SU-DHL-6 (cell line): ENCODE data around the gene TNFRSF1B.

Experiments used
- H2AFZ ChIP-seq: fragments of 200-600 bp; sonication (generic); 2 replicates; pipeline ENCODE4 v1.6.1; 2014; ENCODE audit warnings: low read depth, mild to moderate bottlenecking, moderate library complexity, mixed read lengths, antibody characterized with exemption, low read length; ENCODE audit not compliant: severe bottlenecking
- H3F3A ChIP-seq: fragments of 200-600 bp; shearing (Covaris generic); 2 replicates; pipeline ENCODE4 v1.6.0; 2016; ENCODE audit warnings: antibody characterized with exemption, mild to moderate bottlenecking; ENCODE audit not compliant: insufficient read depth
- H3K27ac ChIP-seq: fragments of 200-600 bp; sonication (generic); 2 replicates; pipeline ENCODE4 v1.5.1; 2016; ENCODE audit warnings: low read depth, mild to moderate bottlenecking, low read length, moderate library complexity, mixed read lengths
- H3K27me3 ChIP-seq: fragments of 200-600 bp; sonication (generic), shearing (Covaris generic); 2 replicates; pipeline ENCODE4 v1.6.0; 2014; ENCODE audit warnings: mild to moderate bottlenecking, low read length
- H3K36me3 ChIP-seq: fragments of 200-600 bp; sonication (generic); 2 replicates; pipeline ENCODE4 v1.6.1; 2014; ENCODE audit warnings: mild to moderate bottlenecking, low read length, mixed read lengths
- H3K4me2 ChIP-seq: fragments of 300-600, 200-600 bp; shearing (Covaris generic), sonication (generic); 2 replicates; pipeline ENCODE4 v1.6.0; 2014; ENCODE audit warnings: low read length, low read depth, mild to moderate bottlenecking; ENCODE audit not compliant: poor library complexity, severe bottlenecking
- H3K4me3 ChIP-seq: fragments of 200-600 bp; sonication (generic); 2 replicates; pipeline ENCODE4 v1.5.1; 2014; ENCODE audit warnings: antibody characterized with exemption, low read length, mild to moderate bottlenecking, mixed read lengths; ENCODE audit not compliant: insufficient read depth, poor library complexity, severe bottlenecking
- H3K79me2 ChIP-seq: fragments of 200-600 bp; sonication (generic); 2 replicates; pipeline ENCODE4 v1.6.1; 2014; ENCODE audit warnings: mild to moderate bottlenecking, low read length, moderate library complexity; ENCODE audit not compliant: insufficient read depth
- H3K9ac ChIP-seq: fragments of 200-600 bp; sonication (generic); 2 replicates; pipeline ENCODE4 v1.7.0; 2014; ENCODE audit warnings: mild to moderate bottlenecking, low read length
- H3K9me2 ChIP-seq: fragments of 200-600 bp; sonication (generic); replicated peaks from 2 replicates; pipeline ENCODE4 v1.6.1; 2014; ENCODE audit warnings: low read length; ENCODE audit not compliant: insufficient read depth
- H3K9me3 ChIP-seq: fragments of 200-600 bp; sonication (generic); 2 replicates; pipeline ENCODE4 v1.6.1; 2014; ENCODE audit warnings: low read length, mixed read lengths; ENCODE audit not compliant: insufficient read depth
- H4K20me1 ChIP-seq: fragments of 200-600 bp; sonication (generic); 2 replicates; pipeline ENCODE4 v1.6.1; 2014; ENCODE audit warnings: low read depth, mild to moderate bottlenecking, antibody characterized with exemption, low read length, moderate library complexity, mixed read lengths
- EZH2phosphoT487 ChIP-seq: fragments of 200-600 bp; sonication (generic), shearing (Covaris generic); conservative IDR thresholded peaks from 2 replicates; pipeline ENCODE4 v1.6.1; 2018; ENCODE audit warnings: mild to moderate bottlenecking, antibody characterized with exemption, low read length, moderate library complexity, mixed read lengths
- TF ChIP-seq, protein P1 (sequence below): fragments of 200-600 bp; sonication (generic); IDR thresholded peaks from one replicate; pipeline ENCODE4 v1.5.1; 2017; ENCODE audit warnings: antibody characterized with exemption, mild to moderate bottlenecking, low read length, moderate library complexity; ENCODE audit not compliant: insufficient read depth, poor library complexity, severe bottlenecking

The TNFRSF1B gene

DNA sequence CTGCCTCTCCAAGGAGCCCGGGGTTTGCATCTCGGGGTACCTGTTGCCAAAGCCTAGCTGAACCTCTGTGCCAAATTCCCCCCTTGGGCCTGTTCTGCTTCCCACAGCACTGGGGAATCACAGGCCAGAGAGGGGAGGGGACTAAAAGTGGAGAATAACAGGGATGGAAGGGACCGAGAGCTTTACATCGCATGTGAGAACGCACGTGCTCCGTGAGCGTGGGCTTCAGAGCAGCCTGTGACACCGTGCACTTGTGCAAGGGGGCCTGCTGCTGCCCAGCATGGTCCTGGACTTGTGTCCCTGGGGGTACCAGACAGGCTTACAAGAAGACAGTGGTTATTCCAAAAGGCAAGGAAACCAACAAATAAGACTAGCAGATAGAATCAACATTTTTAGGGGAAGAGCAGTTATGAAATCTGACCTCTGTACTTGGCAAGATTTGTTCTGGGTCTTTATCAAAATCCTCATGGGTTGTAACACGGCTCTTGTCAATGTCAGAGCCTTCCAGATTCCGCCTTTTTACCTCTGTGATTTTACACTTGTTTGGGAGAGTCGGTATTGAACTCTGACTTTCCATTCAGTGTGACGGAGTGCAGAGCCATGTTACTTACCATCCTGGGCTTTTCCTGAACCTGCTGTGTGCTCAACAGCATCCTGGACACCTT is 36.2 kb upstream of the TNFRSF1B start:
- no peaks in the 10 kb centered on the region for H3K79me2 ChIP-seq

DNA sequence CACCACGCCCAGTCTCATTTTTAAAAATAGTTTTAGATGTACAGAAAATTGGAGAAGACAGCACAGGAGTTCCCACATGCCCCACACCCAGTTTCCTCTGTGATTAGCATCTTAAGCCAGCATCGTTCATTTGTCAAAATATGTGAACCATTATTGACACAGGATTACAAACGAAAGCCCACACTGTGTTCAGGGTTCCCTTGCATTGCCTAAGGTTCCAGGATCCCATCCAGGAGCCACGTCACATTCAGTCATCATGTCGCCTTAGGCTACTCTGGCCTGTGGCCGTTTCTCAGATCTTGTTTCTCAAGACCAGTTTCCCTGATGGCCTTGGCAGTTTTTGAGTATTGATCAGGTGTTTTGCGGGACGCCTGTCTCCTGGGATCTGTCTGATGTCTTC is 34.7 kb upstream of the TNFRSF1B start:
- H3F3A ChIP-seq = no peaks in the 10 kb centered on the region
- no peak overlapping the region for H3K27ac ChIP-seq
- no peak overlapping the region for H3K4me2 ChIP-seq
- H3K79me2 ChIP-seq = no peaks in the 10 kb centered on the region
- H3K9me2 ChIP-seq = no peaks in the 10 kb centered on the region
- no peaks in the 10 kb centered on the region for H3K36me3 ChIP-seq
- no peaks in the 10 kb centered on the region for H3K9me3 ChIP-seq
- H2AFZ ChIP-seq = no peak overlapping the region
- no peaks in the 10 kb centered on the region for H4K20me1 ChIP-seq
- H3K9ac ChIP-seq = no peak overlapping the region
- H3K27me3 ChIP-seq = no peaks in the 10 kb centered on the region
- TF ChIP-seq EZH2phosphoT487 = no peak
- TF ChIP-seq, protein P1, sequence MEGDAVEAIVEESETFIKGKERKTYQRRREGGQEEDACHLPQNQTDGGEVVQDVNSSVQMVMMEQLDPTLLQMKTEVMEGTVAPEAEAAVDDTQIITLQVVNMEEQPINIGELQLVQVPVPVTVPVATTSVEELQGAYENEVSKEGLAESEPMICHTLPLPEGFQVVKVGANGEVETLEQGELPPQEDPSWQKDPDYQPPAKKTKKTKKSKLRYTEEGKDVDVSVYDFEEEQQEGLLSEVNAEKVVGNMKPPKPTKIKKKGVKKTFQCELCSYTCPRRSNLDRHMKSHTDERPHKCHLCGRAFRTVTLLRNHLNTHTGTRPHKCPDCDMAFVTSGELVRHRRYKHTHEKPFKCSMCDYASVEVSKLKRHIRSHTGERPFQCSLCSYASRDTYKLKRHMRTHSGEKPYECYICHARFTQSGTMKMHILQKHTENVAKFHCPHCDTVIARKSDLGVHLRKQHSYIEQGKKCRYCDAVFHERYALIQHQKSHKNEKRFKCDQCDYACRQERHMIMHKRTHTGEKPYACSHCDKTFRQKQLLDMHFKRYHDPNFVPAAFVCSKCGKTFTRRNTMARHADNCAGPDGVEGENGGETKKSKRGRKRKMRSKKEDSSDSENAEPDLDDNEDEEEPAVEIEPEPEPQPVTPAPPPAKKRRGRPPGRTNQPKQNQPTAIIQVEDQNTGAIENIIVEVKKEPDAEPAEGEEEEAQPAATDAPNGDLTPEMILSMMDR = no peak
- H3K4me3 ChIP-seq = no peak overlapping the region

More for the DNA sequence above, 36.2 kb upstream of the TNFRSF1B start:
- no peaks in the 10 kb centered on the region for H3K36me3 ChIP-seq
- TF ChIP-seq EZH2phosphoT487 = no peak
- TF ChIP-seq, protein P1 = no peak
- no peak overlapping the region for H2AFZ ChIP-seq
- no peak overlapping the region for H3K4me3 ChIP-seq
- no peak overlapping the region for H3K4me2 ChIP-seq
- H3F3A ChIP-seq = no peaks in the 10 kb centered on the region
- H3K27me3 ChIP-seq = no peaks in the 10 kb centered on the region
- no peaks in the 10 kb centered on the region for H4K20me1 ChIP-seq
- H3K27ac ChIP-seq = no peak overlapping the region
- H3K9me2 ChIP-seq = no peaks in the 10 kb centered on the region
- no peak overlapping the region for H3K9ac ChIP-seq
- H3K9me3 ChIP-seq = no peaks in the 10 kb centered on the region

DNA sequence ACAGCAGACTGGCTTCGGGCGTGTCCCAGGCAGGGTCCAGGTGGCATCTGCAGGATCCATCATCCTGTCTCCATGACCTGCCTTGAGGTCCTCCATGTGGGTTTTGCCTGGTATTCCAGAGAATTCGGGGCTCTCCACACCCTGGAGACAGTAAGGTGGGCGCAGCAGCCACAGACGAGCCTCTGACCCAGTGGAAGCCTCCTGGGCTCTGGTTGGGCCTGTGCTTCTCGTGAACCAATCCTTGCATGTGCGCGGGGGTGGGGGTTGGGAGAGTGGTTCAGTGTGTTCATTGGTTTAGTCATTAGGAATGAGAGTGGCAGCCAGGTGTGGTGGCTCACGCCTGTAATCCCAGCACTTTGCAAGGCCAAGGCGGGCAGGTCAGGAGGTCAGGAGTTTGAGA is 32.1 kb upstream of the TNFRSF1B start:
- H3K79me2 ChIP-seq = no peaks in the 10 kb centered on the region
- no peak overlapping the region for H3K27ac ChIP-seq
- TF ChIP-seq, protein P1 = no peak
- no peak for TF ChIP-seq EZH2phosphoT487
- no peaks in the 10 kb centered on the region for H3K9me3 ChIP-seq
- no peak overlapping the region for H3K4me2 ChIP-seq
- H4K20me1 ChIP-seq = no peaks in the 10 kb centered on the region
- H3K36me3 ChIP-seq = no peaks in the 10 kb centered on the region
- no peak overlapping the region for H3K4me3 ChIP-seq
- H3K9me2 ChIP-seq = no peaks in the 10 kb centered on the region
- no peak overlapping the region for H3K9ac ChIP-seq
- H3K27me3 ChIP-seq = no peaks in the 10 kb centered on the region
- H2AFZ ChIP-seq = no peak overlapping the region
- no peaks in the 10 kb centered on the region for H3F3A ChIP-seq
